GM19438 (cell line): ENCODE measurements around the gene SLC66A2.
"Not testable (repeated sequence)": the region's sequence is repeated elsewhere in the genome, so short reads cannot be mapped to it uniquely, and the experiment has no call there.

Source experiments
- ATAC-seq: cut with Tn5 transposase; IDR thresholded peaks from one replicate; pipeline ENCODE4 v1.9.1; 2021; ENCODE audit warnings: low read depth; ENCODE audit not compliant: unreplicated experiment

SLC66A2 gene

DNA sequence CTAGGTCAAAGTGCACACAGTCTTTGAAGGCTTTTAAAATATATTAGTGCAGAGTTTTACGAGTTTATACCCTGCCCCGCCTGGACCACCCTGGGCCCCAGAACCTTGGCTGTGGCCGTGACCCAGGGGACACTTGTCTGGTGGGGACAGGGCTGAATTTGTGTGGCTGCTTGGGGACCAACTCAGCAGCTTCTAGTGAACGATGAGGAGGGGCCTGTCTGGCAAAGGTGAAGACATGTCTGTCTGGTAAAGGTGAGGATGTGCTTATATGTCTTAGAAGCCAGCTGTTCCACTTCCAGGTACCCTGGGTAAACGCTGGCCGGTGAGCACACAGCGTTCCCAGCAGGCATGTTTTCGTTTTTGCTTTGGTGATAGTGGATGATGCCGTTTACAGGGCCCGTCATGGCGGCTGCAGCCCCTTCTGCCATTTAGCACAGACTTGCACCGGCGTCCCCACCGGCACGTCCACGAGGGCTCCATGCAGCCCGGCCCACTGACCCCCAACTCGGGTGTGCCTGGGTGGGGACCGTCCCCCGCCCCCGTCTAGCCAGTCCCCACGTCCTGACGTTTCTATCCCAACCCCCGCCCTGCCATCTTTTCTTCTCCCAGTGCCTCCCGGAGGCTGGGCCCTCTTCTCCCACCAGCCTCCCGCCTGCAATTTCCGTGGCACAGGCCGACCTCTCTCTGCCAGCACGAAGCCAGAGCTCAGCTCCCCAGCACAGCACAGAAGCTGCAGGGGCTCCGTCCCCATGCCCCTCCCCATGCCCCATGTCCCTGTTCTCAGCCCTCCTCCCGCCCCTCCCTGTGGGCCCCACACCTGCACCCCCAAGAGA lies 67.8 kb downstream of the SLC66A2 start:
- ATAC-seq, result no peak

DNA sequence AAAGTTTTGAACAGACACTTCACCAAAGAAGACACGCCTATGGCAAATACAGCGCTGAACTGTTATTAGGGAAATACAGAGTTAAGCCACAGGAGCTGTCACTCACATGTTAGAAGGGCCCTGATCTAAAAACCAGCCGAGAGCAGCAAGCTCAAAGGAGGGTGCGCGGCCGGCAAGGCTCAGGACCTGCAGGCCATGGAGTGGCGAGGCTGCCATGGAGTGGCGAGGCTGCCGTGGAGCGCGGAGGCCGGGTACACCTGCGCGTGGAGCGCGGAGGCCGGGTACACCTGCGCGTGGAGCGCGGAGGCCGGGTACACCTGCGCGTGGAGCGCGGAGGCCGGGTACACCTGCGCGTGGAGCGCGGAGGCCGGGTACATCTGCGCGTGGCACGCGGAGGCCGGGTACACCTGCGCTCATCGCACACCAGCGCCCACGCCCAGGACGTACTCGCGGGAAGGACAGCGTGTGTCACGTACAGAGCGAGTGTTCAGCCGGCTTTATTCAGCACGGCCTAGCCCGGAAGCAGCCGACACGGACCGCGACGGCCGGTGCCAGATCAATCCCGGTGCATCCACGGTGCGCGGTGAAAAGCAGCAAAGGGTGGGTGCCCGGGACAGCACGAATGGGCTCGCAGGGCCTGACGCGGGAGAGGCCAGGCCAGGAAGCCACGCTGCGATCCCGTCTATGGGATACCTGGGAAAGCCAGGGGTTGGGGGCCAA lies 68.8 kb downstream of the SLC66A2 start:
- ATAC-seq, result no peak

DNA sequence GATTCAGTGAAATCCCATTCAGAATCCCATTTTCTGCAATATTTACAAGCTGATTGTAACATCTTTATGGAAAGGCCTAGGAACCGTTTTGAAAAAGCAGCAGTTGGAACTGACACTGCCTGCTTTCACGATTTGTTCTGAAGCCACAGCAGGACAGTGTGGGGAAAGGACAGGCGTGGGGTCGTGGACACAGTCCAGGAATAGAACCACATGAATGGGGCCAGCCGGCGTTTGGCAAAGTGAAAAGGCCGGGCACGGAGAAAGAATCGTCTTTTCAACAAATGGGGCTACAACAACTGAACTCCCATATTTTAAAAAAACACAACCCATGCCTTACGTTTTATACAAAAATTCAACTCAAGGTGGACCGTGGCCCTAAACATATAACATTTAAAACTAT lies 69.8 kb downstream of the SLC66A2 start:
- ATAC-seq, result no peak

DNA sequence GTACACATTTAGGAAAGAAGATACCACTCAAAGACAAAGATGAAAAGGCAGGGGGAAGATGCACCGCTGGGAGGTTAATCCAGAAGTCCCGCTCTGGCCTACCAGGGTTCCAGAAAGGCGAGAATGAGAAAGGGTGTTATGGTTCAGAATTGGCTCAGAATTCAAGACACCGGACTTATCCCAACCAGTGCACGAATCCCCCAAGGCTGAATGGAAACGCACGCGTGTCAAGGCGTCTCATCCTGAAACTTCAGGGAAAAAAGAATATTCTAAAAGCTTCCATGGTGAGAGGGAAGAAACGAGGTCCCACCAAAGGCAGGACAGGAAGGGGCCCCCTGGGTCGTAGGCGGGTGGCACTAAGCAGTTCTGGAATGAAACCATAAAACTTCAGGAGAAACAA lies 71.9 kb downstream of the SLC66A2 start:
- no peak for ATAC-seq

DNA sequence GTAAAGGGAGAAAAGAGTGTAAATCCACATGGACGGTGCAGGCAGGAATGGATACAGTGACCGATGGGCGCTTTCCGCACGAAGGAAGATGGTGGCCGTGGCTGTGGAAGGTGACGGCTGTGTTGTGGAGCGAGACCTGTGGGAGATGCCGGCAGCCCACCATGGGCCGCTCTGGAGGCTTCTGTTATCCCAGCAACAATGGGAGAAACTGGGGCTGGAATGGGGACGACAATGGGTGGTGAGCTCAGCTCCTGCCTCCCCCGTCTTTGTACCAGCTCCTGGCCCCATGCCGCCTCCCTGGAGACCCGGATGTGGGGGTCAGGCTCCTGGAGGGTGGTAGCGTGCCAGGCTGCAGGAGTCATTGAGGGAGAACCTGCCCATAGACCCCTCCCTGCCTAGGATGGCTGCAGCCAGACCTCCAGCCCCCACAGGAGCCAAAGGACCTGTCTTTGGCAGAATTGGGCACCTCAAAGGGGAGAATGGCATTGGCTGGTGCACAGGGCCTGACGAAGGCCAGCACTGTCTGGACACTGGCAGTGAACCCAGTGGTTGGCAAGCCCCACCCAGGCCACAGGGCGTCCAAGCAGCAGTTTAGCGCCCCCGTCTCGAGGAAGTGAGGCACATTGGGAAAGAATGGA lies 72.6 kb downstream of the SLC66A2 start:
- no peak for ATAC-seq

DNA sequence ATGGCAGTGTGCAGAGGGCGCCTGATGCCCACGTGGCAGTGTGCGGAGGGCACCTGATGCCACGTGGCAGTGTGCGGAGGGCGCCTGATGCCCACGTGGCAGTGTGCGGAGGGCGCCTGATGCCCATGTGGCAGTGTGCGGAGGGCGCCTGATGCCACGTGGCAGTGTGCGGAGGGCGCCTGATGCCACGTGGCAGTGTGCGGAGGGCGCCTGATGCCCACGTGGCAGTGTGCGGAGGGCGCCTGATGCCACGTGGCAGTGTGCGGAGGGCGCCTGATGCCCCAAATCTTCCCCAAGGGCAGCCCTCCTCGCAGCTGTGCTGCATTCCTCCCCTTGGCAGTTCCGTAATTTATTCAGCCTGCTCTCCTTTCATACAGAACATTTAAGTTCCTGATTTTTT lies 73.2 kb downstream of the SLC66A2 start:
- ATAC-seq, result not testable (repeated sequence)

DNA sequence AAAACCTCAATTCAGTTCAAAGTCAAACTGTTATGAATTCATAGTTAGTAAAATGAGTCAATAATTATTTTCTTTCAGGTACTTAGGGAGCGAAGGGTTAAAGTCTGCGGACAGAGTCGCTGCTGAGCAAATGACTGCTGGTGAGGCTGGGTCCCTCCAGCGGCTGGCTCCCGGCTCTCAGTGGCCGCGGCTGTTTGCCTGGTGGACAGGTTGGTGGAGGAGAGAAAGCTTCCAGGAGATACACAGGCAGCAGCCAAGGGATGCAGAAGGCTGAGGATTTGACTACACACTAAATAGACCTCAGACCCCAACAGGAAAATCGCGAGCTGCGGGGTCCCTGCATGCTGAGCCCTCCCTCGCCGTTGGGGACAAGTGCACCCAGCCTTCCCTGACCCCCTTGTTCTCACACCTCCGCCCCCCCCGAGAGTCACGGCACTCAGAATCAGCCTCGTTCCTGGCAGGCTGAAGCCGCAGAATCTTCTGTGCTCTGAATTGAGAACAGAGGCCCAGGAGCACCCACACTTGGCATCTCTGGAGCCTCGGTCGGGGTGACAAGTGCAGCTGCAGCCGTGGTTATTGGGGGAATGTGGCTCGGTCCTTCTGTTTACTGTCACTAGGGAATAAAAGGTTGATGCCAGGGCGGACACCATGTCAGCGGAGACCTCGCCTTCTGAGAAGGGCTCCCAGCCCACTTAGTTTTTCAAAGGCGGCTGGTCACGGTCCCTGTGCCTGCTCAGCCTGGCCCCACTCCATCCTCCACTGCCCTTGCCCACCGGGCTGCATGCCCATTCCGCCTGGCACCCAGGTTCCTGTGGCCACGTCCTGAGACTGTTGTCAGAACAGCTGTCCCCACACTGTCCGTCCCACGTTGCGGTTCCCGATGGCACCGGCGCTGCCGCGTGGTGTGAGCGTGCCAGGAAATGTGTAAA lies 74.0 kb downstream of the SLC66A2 start:
- ATAC-seq, result no peak

DNA sequence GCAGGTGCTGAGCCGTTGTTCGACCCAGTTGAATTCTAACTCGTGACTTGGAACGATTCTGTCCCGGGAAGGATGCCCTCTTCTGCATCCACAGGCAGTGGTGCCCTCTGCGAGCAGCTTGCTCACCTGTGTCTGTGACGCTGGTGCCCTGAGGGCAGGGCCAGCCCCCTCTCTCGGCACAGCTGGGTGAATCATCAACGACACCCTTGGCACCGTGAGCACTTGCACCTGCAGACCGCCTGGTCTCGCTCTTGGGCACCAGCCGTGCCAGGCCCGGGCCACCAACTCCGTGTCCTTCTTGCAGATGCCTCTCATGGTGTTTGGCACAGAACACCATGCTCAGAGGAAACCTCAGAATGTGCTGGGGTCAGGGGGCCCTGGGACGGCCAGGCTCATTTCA lies 75.0 kb downstream of the SLC66A2 start:
- no peak for ATAC-seq

DNA sequence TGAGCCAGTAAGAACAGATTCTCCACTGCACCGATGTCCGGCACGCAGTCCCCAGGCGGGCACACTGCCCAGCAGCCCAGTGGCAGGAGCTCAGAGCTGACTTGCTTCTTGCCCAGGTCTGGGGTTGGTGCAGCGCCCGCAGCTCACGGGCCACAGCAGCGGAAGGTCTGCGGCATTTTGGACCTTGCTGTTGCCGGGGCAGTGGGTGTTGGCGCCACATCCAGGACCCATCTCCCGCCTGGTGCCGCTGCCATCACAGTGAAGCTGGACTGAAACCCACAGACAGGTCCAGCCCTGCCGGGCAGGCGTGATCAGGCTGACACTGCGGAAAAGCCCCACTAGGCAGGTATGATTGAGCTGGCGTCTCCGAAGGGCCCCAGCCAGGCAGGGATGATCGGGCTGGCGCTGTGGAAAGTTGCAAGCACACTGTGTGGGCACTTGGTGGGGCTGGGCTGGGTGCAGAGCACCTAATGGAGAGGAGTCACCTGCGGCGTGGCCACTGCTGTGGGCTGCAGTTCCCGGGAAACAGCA lies 75.5 kb downstream of the SLC66A2 start:
- ATAC-seq, result no peak

DNA sequence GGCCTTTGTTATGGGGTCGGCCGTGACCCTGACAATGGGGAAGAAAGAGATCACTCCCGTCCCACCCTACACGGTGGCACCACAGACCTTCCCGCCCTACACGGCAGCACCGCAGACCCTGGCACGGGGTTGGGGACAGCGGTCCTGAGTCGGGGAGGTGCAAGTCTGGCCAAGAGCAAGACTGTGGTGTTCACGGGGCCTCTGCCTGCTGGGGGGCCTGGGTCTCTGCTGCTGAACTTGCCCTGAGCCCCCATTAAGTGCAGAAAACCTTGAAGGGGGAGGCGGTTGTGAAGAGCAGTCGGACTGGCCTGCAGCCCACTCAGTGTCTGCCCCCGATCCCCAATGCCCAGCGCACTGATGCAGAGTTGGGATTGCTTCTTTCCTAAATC lies 75.9 kb downstream of the SLC66A2 start:
- ATAC-seq, result no peak

DNA sequence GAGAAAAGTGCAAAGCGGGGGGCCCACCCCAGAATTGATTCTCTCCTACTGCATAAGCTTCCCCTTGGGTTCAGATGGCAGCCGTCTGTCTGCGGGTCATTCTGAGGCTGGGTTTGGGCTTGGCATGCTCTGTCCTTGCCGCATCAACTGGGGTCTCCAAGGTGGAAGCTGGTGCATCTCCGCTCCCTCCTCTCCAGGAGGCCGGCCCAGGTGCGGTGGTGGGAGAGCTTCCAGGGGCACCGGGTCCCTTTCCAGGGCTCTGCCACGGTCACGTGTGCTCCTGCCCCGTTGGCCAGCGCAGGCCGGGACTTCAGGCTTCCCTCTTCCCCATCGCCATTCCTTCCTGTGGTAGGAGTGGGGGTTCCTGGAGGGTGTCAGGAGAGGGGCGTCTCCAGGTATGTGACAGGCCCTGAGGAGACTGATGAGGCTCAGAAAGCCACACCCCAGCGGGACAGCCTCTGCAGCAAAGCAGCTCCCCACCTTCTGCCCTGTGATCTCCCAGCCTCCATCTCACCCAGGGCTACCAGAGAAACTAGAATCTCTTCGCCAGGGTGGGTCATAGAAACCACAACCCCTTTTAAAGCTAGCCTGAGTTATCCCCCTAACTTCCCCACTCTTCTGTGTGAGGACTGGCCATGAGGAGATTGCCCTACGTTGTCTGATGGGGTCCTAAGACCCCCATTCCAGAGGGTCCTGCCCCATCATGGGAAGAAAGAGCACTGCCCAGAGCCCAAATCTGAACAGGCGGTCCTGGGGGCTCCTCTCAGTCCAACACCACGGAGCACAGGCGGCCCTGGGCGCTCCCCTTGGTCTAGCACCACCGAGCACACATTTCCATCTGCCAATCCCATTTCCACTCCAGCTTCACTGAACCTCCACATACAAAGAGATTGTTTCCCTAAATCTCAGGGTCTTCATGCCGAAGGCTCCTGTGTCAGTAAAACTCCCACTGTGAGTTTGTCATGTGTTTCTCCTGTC lies 76.6 kb downstream of the SLC66A2 start:
- ATAC-seq, result no peak

DNA sequence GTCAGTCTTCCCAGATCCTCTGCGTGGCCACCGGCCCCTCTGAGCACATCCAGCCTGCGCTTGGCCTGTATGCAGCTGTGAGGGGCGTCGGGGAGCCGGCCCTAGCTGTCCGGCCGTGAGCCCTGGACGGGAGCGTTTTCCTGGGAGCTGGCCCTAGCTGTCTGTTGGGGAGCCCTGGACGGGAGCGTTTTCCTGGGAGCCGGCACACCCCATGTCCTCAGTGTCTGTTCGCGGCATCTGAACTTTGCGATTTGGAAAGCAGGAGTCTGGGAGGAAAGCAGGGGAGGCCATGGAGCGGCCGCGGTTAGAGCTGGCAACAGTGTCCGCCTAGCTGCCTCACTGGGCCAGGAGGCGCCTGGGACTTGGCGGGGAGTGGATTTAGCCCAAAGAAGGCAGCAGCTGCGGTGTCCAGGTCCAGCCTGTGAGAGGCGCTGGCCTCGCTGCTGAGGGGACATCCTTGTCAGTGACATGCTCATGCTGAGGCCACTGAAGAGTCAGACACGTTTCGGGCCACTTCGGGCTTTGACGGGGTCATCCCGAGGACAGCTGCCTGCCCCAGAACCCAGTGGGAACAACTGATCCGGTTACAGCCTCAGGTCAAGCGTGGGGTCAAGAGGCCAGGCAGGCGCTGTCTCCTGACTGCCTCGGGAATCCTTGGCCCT lies 77.9 kb downstream of the SLC66A2 start:
- no peak for ATAC-seq

DNA sequence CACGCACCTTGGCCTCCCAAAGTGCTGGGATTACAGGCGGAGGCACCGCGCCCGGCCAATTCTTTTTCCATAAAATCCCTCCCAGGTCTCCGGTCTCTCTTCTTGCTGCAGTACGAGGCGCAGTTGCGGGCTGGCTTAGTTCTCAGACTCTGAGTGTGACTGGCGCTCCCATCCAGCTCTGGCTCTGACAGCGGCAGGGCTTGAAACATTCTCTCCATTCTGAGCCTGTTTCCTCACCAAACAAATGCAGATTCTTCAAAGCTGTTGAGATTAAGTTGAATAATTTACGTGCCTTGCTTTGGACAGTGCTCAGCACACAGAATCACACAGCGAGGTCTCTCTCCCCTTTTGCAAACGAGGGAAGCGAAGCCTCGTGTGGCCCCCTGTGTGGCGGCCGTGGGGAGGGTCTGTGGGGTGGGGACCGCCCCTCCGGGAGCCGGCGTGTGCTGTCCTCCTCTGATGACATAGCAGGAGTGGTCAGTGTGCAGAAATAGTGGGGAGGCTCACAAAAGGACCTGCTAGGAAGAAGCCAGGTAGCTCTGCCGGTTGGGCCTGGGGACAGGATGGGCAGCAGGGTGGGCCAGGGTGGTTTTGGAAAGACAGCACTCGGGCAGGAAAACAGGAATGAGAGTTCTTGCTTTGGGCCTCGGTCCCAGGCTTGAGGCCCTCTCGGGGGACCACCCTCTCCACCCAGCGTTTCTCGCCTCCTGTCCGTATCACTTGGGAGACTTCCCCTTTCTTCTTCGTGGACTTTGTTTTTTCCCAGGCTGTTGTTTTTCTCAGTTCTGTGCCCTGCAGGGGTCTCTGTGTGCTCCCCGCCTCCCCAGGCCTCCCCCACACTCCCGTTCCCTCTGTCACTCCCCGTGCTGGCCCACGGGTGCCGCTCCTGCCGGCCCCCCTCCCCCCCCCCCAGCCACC lies 78.7 kb downstream of the SLC66A2 start:
- ATAC-seq, result no peak

DNA sequence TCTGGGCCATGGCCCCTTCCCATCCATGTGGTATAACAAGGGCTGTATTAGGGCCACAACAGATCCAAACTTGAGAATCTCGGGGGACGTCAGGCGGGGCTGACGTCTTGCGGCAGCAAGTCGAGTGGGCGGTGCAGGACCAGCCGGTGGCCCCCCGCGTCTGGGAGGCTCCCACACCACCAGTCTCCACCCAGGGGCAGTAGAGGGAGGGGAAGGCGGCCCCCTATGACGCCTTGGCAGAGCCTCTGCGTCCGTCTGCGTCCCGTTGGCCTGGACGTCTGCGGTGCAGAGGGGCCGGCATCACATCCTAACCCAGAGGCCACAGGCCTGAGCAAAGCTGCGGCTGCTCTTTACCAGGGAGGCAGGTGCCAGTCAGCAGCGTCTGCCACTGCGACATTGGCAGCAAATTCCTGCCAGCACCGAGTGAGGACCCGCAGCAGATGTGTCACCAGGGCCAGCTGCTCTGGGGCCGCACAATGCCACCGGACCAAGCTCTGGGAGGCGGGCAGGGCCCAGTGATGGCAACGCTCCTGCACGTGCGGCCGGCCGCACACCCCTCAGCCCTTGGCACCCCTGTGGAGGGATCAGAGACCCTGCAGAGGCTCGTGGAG lies 79.9 kb downstream of the SLC66A2 start:
- no peak for ATAC-seq

DNA sequence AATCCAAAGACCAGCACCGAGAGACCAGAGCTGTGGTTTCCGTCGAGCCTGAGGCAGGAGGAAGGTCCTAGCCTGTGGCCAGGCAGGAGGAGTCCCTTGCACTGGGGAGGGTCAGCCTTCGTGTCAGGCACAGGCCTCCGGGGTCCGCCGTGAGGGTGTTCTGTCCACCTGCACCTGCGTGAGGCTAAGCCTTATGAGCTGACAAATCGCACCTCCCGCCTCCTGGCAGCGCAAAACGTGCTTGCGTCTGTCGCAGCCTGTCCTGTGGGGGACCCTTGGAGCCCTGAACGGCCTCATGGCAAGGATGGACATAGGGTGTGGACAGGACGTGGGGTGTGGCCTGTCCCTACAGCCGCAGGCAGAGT lies 80.4 kb downstream of the SLC66A2 start:
- ATAC-seq, result no peak

DNA sequence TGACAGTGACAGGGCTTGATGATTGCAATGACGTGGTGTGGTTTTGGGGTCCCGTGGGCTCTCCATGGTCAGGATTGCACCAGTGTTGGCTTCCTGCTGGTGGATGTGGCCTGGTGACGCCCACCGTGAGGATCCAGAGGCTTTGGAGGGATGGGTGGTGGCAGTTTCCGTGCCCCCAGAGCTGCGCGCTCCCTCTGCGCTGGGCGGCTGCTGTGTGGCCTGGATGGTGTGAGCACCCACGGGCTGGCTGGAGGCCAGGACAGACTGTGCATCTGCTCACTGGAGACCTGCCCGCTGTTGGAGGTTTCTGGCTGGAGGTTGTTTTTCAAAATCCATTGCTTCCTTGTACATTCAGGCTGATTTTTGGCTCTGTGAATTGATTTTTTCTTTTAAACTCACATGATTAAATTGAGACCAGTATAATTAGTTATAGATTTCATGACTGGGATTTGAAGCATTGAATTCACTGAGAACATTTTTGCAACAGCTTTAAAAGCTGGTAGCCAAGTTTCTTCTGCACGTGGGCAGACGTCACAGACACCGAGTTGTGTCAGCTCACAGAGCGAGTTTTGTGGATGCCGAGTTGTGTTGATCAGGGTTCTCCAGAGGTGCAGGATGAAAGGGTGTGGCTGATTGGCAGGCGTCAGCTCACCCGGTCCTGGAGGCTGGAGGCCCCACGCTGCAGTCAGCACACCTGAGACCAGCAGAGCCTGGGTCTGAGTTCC lies 81.0 kb downstream of the SLC66A2 start:
- no peak for ATAC-seq
